Gastrocnemius medialis (tissue), 4 donors: ENCODE data around the gene MRPL28. TPM values are rescaled to one million over a fixed set of nuclear protein-coding genes. Genes with fewer than 3 reads are reported as not detected.

Experiments used
- ATAC-seq, 2 donors: fragments of 150-250 bp; one replicate each; pipeline ENCODE4 v1.9.1; 2016
- DNase-seq, 2 donors: peaks; one replicate each; pipeline ENCODE4 v3.0.0-alpha.2; 2019
- H3K27ac ChIP-seq, 4 donors: fragments of 200-600 bp; sonication (generic); 1 replicate in 1 of 4; 2 replicates in 3 of 4; pipeline ENCODE4 v1.5.1; 2016 to 2018; ENCODE audit warnings: mild to moderate bottlenecking in 2 of 4, moderate library complexity in 1 of 4
- H3K27me3 ChIP-seq, 3 donors: fragments of 200-600 bp; sonication (generic) in 2 of 3; 1 replicate in 1 of 3; 2 replicates in 2 of 3; pipeline versions ENCODE4 v1.5.1 to v1.6.0; 2016 to 2019; ENCODE audit warnings: mild to moderate bottlenecking in 1 of 3, moderate library complexity in 1 of 3
- H3K36me3 ChIP-seq, 2 donors: fragments of 200-600 bp; sonication (generic) in 1 of 2; one replicate each; pipeline ENCODE4 v1.5.1; 2017 to 2018
- H3K4me1 ChIP-seq, 2 donors: fragments of 200-600 bp; sonication (generic) in 1 of 2; one replicate each; pipeline ENCODE4 v1.5.1; 2016 to 2017; ENCODE audit warnings: mild to moderate bottlenecking in 2 of 2
- H3K4me3 ChIP-seq, 4 donors: fragments of 200-600 bp; sonication (generic) in 3 of 4; 1 replicate in 1 of 4; 2 replicates in 3 of 4; pipeline ENCODE4 v1.5.1; 2016 to 2019; ENCODE audit warnings: mild to moderate bottlenecking in 2 of 4
- H3K9me3 ChIP-seq, 3 donors: fragments of 200-600 bp; sonication (generic) in 2 of 3; 1 replicate in 1 of 3; 2 replicates in 2 of 3; pipeline ENCODE4 v1.5.1; 2016 to 2019
- POLR2A ChIP-seq, 2 donors: fragments of 450-650 bp; IDR thresholded peaks; one replicate each; pipeline ENCODE4 v1.6.1; 2017; ENCODE audit warnings: antibody characterized with exemption in 2 of 2, mild to moderate bottlenecking in 2 of 2, moderate library complexity in 2 of 2
- in situ Hi-C, 4 donors: fragments of 200-750 bp; cut with MboI; loops; one replicate each; pipeline versions ENCODE4 v1.15.0 to v1.8.0; 2017; ENCODE audit warnings: low sequenced_read_pairs in 4 of 4
- intact Hi-C: fragments of 100-400 bp; cut with DNase I; formaldehyde crosslinking; loops from one replicate; pipeline ENCODE4 v1.15.1; 2023; ENCODE audit warnings: low total_unique reads
- total RNA-seq, 4 donors: library from RNA; depleted of rRNA; stranded (reverse); fragments of >200 nt; gene quantifications; one replicate each; pipeline versions ENCODE4 v1.1.0 to v1.2.3, GENCODE V29; 2016
- TF ChIP-seq, protein P1 (sequence below), 5 experiments: fragments of 450-650 bp in 3 of 5; fragments of 200-600 bp in 2 of 5; sonication (generic) in 2 of 5; IDR thresholded peaks in 4 of 5; conservative IDR thresholded peaks in 1 of 5; 1 replicate in 4 of 5; 2 replicates in 1 of 5; pipeline ENCODE4 v1.5.1; 2016 to 2019; ENCODE audit warnings: antibody characterized with exemption in 5 of 5, mild to moderate bottlenecking in 3 of 5, moderate library complexity in 3 of 5

The MRPL28 gene
- total RNA-seq, 4 donors from 2014 or later = 72.8 to 122 (median 87.4) TPM

DNA sequence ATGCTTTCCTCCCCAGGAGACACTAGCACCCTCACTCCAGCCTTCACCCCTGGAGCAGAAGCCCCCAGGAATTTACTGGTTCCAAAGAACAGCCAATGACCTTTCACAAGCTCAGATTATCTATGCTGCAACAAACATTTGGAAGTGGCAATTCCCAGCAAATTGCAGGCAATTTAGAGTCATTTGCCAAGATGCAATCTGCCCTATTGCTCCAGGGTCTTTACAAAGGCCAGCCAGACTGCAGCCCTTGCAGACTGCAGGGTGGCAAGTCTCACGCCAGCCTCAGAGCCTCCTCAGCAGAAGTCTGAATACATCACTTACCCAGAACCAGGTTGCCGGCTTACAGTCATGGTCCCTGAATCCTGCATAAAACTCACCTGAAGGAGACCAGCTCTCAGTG is 39.6 kb downstream of the MRPL28 start:
- TF ChIP-seq, protein P1, sequence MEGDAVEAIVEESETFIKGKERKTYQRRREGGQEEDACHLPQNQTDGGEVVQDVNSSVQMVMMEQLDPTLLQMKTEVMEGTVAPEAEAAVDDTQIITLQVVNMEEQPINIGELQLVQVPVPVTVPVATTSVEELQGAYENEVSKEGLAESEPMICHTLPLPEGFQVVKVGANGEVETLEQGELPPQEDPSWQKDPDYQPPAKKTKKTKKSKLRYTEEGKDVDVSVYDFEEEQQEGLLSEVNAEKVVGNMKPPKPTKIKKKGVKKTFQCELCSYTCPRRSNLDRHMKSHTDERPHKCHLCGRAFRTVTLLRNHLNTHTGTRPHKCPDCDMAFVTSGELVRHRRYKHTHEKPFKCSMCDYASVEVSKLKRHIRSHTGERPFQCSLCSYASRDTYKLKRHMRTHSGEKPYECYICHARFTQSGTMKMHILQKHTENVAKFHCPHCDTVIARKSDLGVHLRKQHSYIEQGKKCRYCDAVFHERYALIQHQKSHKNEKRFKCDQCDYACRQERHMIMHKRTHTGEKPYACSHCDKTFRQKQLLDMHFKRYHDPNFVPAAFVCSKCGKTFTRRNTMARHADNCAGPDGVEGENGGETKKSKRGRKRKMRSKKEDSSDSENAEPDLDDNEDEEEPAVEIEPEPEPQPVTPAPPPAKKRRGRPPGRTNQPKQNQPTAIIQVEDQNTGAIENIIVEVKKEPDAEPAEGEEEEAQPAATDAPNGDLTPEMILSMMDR (IDR thresholded peaks at IDR 0.05 in 4 of 5, conservative IDR thresholded peaks at IDR 0.05 in 1 of 5) = no peak
- TF ChIP-seq POLR2A (IDR thresholded peaks at IDR 0.05) = no peak
- ATAC-seq = no peak
- intact Hi-C loops (no loop called here), in situ Hi-C loops (no loop called here)
- H3K27me3 ChIP-seq = no peaks in the 10 kb centered on the region
- H3K36me3 ChIP-seq = no peaks in the 10 kb centered on the region
- H3K9me3 ChIP-seq = no peaks in the 10 kb centered on the region
- H3K4me3 ChIP-seq = no peak overlapping the region
- no peak overlapping the region for H3K27ac ChIP-seq
- peaks cover 21% of the 10 kb centered on the region in 2 donors for H3K4me1 ChIP-seq
- no peak for DNase-seq

DNA sequence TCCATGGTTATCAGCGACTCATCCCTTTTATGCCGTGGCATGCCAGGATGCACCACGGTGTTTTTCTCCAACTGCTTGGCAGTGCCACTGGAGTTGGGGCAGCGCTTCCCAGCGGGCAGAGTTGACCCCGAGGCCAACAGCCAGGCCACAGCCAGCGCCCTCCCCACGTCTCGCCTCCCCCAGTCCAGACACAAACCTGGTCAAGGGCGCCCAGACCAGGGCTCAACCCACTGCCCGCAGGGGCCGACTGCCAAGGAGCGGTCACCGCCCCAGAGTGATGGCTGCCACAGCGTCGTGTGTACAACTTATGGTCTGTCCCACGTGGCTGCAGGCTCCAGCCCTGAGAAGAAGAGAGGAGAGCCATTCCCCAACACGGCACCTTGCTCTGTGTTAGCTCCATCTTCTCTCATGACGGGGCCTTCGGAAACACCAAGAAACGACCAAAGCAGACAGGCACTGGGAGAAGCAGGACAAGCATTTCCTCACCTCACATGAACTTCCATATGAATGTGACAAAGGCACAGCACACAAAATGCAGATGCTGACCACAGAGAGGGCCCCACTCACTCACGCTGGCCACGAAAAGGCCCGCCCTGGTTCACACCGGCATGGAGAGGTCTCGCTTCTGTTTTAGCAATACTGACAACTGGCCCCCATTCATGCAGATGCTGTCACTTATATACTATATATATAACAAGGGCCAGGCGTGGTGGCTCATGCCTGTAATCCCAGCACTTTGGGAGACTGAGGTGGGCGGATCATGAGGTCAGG is 44.8 kb downstream of the MRPL28 start:
- peak overlapping the region in 1 of 4 donors; percentile 14 for H3K27ac ChIP-seq
- in situ Hi-C loops = no loop called here
- ATAC-seq (no peak), DNase-seq (no peak)
- no peaks in the 10 kb centered on the region for H3K36me3 ChIP-seq
- peaks cover 12 to 17% of the 10 kb centered on the region in 2 donors for H3K4me1 ChIP-seq
- no peaks in the 10 kb centered on the region for H3K27me3 ChIP-seq
- intact Hi-C loops = no loop called here
- TF ChIP-seq POLR2A (IDR thresholded peaks at IDR 0.05) = no peak
- TF ChIP-seq, protein P1 (IDR thresholded peaks at IDR 0.05 in 4 of 5, conservative IDR thresholded peaks at IDR 0.05 in 1 of 5) = no peak
- peak overlapping the region in 1 of 4 donors; percentile 25 for H3K4me3 ChIP-seq
- no peaks in the 10 kb centered on the region for H3K9me3 ChIP-seq

DNA sequence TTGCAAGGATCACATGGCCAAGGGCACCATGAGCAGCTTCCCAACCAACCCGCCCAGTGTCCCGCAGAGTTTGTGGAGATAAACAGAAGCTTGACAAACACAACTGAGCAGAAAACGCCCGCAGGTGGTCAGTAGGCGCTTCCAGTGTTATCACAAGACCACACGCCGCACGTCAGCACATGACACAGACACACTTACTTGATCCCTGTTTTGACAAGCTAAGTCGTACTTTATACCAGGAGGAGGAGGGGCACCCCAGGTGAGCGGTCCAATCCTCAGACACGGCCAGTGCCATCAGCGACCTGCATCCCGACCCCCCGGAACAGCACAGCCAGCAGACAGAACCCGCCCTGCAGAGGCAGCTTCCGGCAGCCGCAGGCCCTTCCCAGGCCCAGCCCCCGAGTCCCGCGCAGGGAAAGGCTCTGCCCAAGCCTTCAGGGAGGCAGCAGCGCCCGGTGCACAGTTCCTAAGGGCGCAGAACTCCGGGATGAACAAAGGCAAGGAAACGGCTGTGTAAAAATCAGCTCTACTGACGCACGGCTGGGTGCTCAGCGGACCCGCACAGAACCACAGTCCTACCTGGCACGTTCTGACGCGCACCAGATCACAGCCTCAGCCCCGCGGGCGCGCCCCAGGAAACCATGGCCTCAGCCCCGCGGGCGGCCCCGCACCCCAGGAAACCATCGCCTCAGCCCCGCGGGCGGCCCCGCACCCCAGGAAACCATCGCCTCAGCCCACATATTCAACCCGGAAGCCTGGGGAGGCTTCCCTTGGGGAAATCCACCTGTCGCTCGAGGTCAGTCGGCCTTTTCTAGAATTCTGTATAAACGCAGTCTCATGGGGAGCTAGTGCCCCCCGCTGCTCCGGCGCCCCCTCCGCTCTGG is 45.6 kb downstream of the MRPL28 start:
- H3K27ac ChIP-seq = peak overlapping the region in 1 of 4 donors; percentile 14
- DNase-seq (no peak), ATAC-seq (no peak)
- in situ Hi-C loops (no loop called here), intact Hi-C loops (no loop called here)
- peak overlapping the region in 1 of 4 donors; percentile 25 for H3K4me3 ChIP-seq
- H3K27me3 ChIP-seq = no peaks in the 10 kb centered on the region
- TF ChIP-seq, protein P1 (IDR thresholded peaks at IDR 0.05 in 4 of 5, conservative IDR thresholded peaks at IDR 0.05 in 1 of 5) = no peak
- TF ChIP-seq POLR2A (IDR thresholded peaks at IDR 0.05) = no peak
- H3K4me1 ChIP-seq = peaks cover 12 to 17% of the 10 kb centered on the region in 2 donors
- no peaks in the 10 kb centered on the region for H3K36me3 ChIP-seq
- H3K9me3 ChIP-seq = no peaks in the 10 kb centered on the region

DNA sequence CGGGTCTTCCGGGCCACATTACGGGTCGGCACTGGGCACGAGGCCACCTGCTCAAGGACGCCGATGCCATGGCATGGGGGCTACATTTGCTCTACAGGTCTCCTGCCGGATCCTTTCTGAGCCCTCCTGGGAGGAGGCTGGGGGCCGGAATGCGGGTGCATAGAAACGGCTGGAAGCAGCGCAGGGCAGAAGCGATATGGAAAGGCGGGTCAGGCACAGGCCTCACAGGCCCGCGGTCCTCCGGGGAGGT is 46.2 kb downstream of the MRPL28 start:
- H3K4me1 ChIP-seq = peaks cover 12 to 17% of the 10 kb centered on the region in 2 donors
- in situ Hi-C loops = no loop called here

More for the DNA sequence above, 46.2 kb downstream of the MRPL28 start:
- H3K9me3 ChIP-seq = no peaks in the 10 kb centered on the region
- H3K4me3 ChIP-seq = no peak overlapping the region
- no peaks in the 10 kb centered on the region for H3K36me3 ChIP-seq
- DNase-seq (no peak), ATAC-seq (no peak)
- H3K27ac ChIP-seq = no peak overlapping the region
- no peak for TF ChIP-seq POLR2A (IDR thresholded peaks at IDR 0.05)
- TF ChIP-seq, protein P1 (IDR thresholded peaks at IDR 0.05 in 4 of 5, conservative IDR thresholded peaks at IDR 0.05 in 1 of 5) = no peak
- intact Hi-C loops = no loop called here
- no peaks in the 10 kb centered on the region for H3K27me3 ChIP-seq
